Breast epithelium (tissue), 3 donors: ENCODE measurements around the gene PNMA1.

Experiments
- CTCF ChIP-seq, 3 donors: fragments of 450-650 bp; IDR thresholded peaks; one replicate each; pipeline ENCODE4 v1.5.1; 2016 to 2017; ENCODE audit warnings: antibody characterized with exemption in 3 of 3, mild to moderate bottlenecking in 3 of 3, moderate library complexity in 3 of 3
- POLR2A ChIP-seq: fragments of 450-650 bp; IDR thresholded peaks from one replicate; pipeline ENCODE4 v1.6.1; 2016; ENCODE audit warnings: antibody characterized with exemption, mild to moderate bottlenecking, moderate library complexity
- POLR2AphosphoS5 ChIP-seq, 3 donors: sonication (generic); formaldehyde crosslinking; IDR thresholded peaks; one replicate each; pipeline ENCODE4 v1.6.1; 2017; ENCODE audit warnings: antibody characterized with exemption in 3 of 3

GRCh38 chr14:73731111-73731510 is 16.9 kb upstream of the PNMA1 start:
- no peak for TF ChIP-seq POLR2A
- peak in 1 of 3 donors; percentile 9 for TF ChIP-seq CTCF (IDR thresholded peaks at IDR 0.05)
- no peak for TF ChIP-seq POLR2AphosphoS5 (IDR thresholded peaks at IDR 0.05)
